HCT116 (cell line): Measurements from ENCODE around the gene FMN2. TPM values are rescaled to one million over a fixed set of nuclear protein-coding genes. Genes with fewer than 3 reads are reported as not detected.

Experiments
- ATAC-seq: fragments of 200-7000 bp; cut with Tn5 transposase; 2 replicates; pipeline ENCODE4 v1.9.1; 2020; ENCODE audit warnings: mild to moderate bottlenecking, moderate library complexity
- BruUV-seq: library from RNA; stranded (reverse); fragments of 400-500 nt; replicated peaks from 2 replicates; lab custom pipeline; 2021; lab: Mats Ljungman, UMichigan
- CTCF ChIA-PET: fragments of 300-600 bp; sonication (Branson Sonifier 250); formaldehyde crosslinking; loops from one replicate; lab custom pipeline; 2021; ENCODE audit warnings: antibody characterized with exemption; lab: Charles Lee
- POLR2A ChIA-PET: fragments of 300-600, 350-600 bp; sonication (Branson Sonifier 250); formaldehyde crosslinking; loops from one replicate; lab custom pipeline; 2021; ENCODE audit warnings: antibody characterized with exemption; lab: Charles Lee
- RAD21 ChIA-PET, 2 experiments: fragments of 300-600 bp; sonication (Branson Sonifier 250); formaldehyde crosslinking; loops; one replicate each; lab custom pipeline; 2023; ENCODE audit warnings: low total read pairs in 2 of 2; ENCODE audit not compliant: uncharacterized antibody in 2 of 2, unreplicated experiment in 2 of 2, low non-redundant PET in 1 of 2; lab: Charles Lee
- DNase-seq: peaks from one replicate; pipeline ENCODE4 v3.0.0-alpha.2; 2010; ENCODE audit warnings: low read depth, low spot score
- H2AFZ ChIP-seq: fragments of 200-600 bp; shearing (Covaris generic), sonication (generic); 2 replicates; pipeline ENCODE4 v1.6.1; 2017; ENCODE audit warnings: low read depth, mixed run types, mixed read lengths, antibody characterized with exemption, low read length; ENCODE audit not compliant: poor library complexity, severe bottlenecking
- H3K27ac ChIP-seq: 2 replicates; pipeline ENCODE4 v1.5.1; 2012; ENCODE audit warnings: low read depth, low read length
- H3K27me3 ChIP-seq: fragments of 200-600 bp; sonication (generic); 2 replicates; pipeline ENCODE4 v1.6.1; 2016; ENCODE audit warnings: mixed run types, low read length, mixed read lengths; ENCODE audit not compliant: insufficient read depth
- H3K36me3 ChIP-seq, 2 experiments: fragments of 200-500 bp in 1 of 2; fragments of 200-600 bp in 1 of 2; sonication (Bioruptor generic) in 1 of 2; sonication (generic) in 1 of 2; 2 replicates each; pipeline versions ENCODE4 v1.5.1 to v1.6.1; 2014 to 2016; ENCODE audit warnings: low read length in 2 of 2, inconsistent platforms in 1 of 2, mixed read lengths in 1 of 2, mixed run types in 1 of 2; ENCODE audit not compliant: insufficient read depth in 2 of 2, control insufficient read depth in 1 of 2
- H3K4me1 ChIP-seq, 2 experiments: fragments of 200-600 bp in 1 of 2; sonication (generic) in 1 of 2; 2 replicates each; pipeline versions ENCODE4 v1.5.1 to v1.6.1; 2012 to 2017; ENCODE audit warnings: low read length in 2 of 2, inconsistent platforms in 1 of 2, mild to moderate bottlenecking in 1 of 2, mixed read lengths in 1 of 2, mixed run types in 1 of 2, moderate library complexity in 1 of 2; ENCODE audit not compliant: insufficient read depth in 2 of 2, control insufficient read depth in 1 of 2
- H3K4me2 ChIP-seq: fragments of 200-600 bp; sonication (generic); 2 replicates; pipeline ENCODE4 v1.6.1; 2017; ENCODE audit warnings: mixed run types, low read length, mixed read lengths
- H3K4me3 ChIP-seq, 2 experiments: fragments of 200-600 bp in 1 of 2; sonication (generic) in 1 of 2; replicated peaks in 1 of 2; 2 replicates each; pipeline ENCODE4 v1.5.1; 2011 to 2016; ENCODE audit warnings: low read length in 2 of 2, control low read depth in 1 of 2, low read depth in 1 of 2, mild to moderate bottlenecking in 1 of 2, mixed read lengths in 1 of 2, mixed run types in 1 of 2
- H3K79me2 ChIP-seq: fragments of 200-600 bp; sonication (generic); 2 replicates; pipeline ENCODE4 v1.6.1; 2017; ENCODE audit warnings: mild to moderate bottlenecking, mixed run types, low read length, moderate library complexity, mixed read lengths; ENCODE audit not compliant: insufficient read depth
- H3K9ac ChIP-seq: fragments of 200-600 bp; sonication (generic); 2 replicates; pipeline ENCODE4 v1.6.1; 2016; ENCODE audit warnings: low read length, mixed read lengths
- H3K9me2 ChIP-seq: fragments of 200-600 bp; sonication (generic), shearing (Covaris generic); 2 replicates; pipeline ENCODE4 v1.6.1; 2017; ENCODE audit warnings: mixed run types, mild to moderate bottlenecking, moderate library complexity; ENCODE audit not compliant: insufficient read depth
- H3K9me3 ChIP-seq, 2 experiments: fragments of 200-500 bp in 1 of 2; fragments of 200-600 bp in 1 of 2; sonication (Bioruptor generic) in 1 of 2; sonication (generic) in 1 of 2; 2 replicates each; pipeline ENCODE4 v1.6.1; 2014 to 2017; ENCODE audit warnings: low read length in 2 of 2, mixed read lengths in 2 of 2, inconsistent platforms in 1 of 2, low read depth in 1 of 2, mild to moderate bottlenecking in 1 of 2, mixed run types in 1 of 2, moderate library complexity in 1 of 2; ENCODE audit not compliant: control insufficient read depth in 1 of 2, insufficient read depth in 1 of 2
- H4K20me1 ChIP-seq: fragments of 200-600 bp; sonication (generic), shearing (Covaris generic); 2 replicates; pipeline ENCODE4 v1.6.1; 2017; ENCODE audit warnings: mixed run types, mild to moderate bottlenecking, moderate library complexity; ENCODE audit not compliant: insufficient read depth
- CBX3 ChIP-seq: IDR thresholded peaks from 2 replicates; pipeline ENCODE4 v1.6.1; 2012; ENCODE audit warnings: low read depth
- CEBPB ChIP-seq: IDR thresholded peaks from 2 replicates; pipeline ENCODE4 v1.6.1; 2012; ENCODE audit warnings: low read depth
- CTCF ChIP-seq, 3 experiments: fragments of 200-600 bp in 1 of 3; sonication (generic) in 1 of 3; IDR thresholded peaks in 2 of 3; conservative IDR thresholded peaks in 1 of 3; 2 replicates each; pipeline ENCODE4 v1.5.1; 2012 to 2017; ENCODE audit warnings: low read depth in 2 of 3, low read length in 2 of 3, antibody characterized with exemption in 1 of 3, borderline replicate concordance in 1 of 3, control low read depth in 1 of 3, mild to moderate bottlenecking in 1 of 3, mixed read lengths in 1 of 3, mixed run types in 1 of 3, moderate library complexity in 1 of 3; ENCODE audit not compliant: insufficient read depth in 1 of 3
- EGR1 ChIP-seq: IDR thresholded peaks from 2 replicates; pipeline ENCODE4 v1.6.1; 2012; ENCODE audit warnings: low read depth
- ELF1 ChIP-seq: IDR thresholded peaks from 2 replicates; pipeline ENCODE4 v1.6.1; 2012; ENCODE audit warnings: low read depth, borderline replicate concordance
- EZH2 ChIP-seq: fragments of 200-600 bp; sonication (generic); IDR thresholded peaks from 2 replicates; pipeline ENCODE4 v1.6.1; 2017; ENCODE audit warnings: antibody characterized with exemption, mixed run types
- FOSL1 ChIP-seq: IDR thresholded peaks from 2 replicates; pipeline ENCODE4 v1.6.1; 2012; ENCODE audit warnings: low read depth
- JUND ChIP-seq: IDR thresholded peaks from 2 replicates; pipeline ENCODE4 v1.6.1; 2012
- MAX ChIP-seq: IDR thresholded peaks from 2 replicates; pipeline ENCODE4 v1.6.1; 2012
- POLR2A ChIP-seq: IDR thresholded peaks from 2 replicates; pipeline ENCODE4 v1.7.0; 2011; ENCODE audit warnings: borderline replicate concordance; ENCODE audit not compliant: insufficient read depth, insufficient read length; ENCODE audit errors: extremely low read depth
- POLR2AphosphoS5 ChIP-seq: IDR thresholded peaks from 2 replicates; pipeline ENCODE4 v1.6.1; 2011; ENCODE audit warnings: mild to moderate bottlenecking, low read depth, low read length, moderate library complexity
- RAD21 ChIP-seq: IDR thresholded peaks from 2 replicates; pipeline ENCODE4 v1.6.1; 2012; ENCODE audit warnings: low read depth, mild to moderate bottlenecking
- SIN3A ChIP-seq: IDR thresholded peaks from 2 replicates; pipeline ENCODE4 v1.6.1; 2012; ENCODE audit warnings: low read depth
- SRF ChIP-seq: IDR thresholded peaks from 2 replicates; pipeline ENCODE4 v1.6.1; 2012; ENCODE audit warnings: low read depth
- TCF7L2 ChIP-seq: IDR thresholded peaks from 2 replicates; pipeline ENCODE4 v1.7.0; 2011; ENCODE audit warnings: borderline replicate concordance, inconsistent platforms; ENCODE audit not compliant: insufficient read depth, insufficient read length; ENCODE audit errors: extremely low read depth
- YY1 ChIP-seq: IDR thresholded peaks from 2 replicates; pipeline ENCODE4 v1.6.1; 2011; ENCODE audit warnings: low read length, low read depth, moderate library complexity, mild to moderate bottlenecking; ENCODE audit not compliant: insufficient replicate concordance; ENCODE audit errors: extremely low read depth
- ZFX ChIP-seq: fragments of 450-650 bp; IDR thresholded peaks from 2 replicates; pipeline ENCODE4 v1.6.1; 2017
- ZNF274 ChIP-seq: fragments of 200-500 bp; sonication (Bioruptor generic); IDR thresholded peaks from 2 replicates; pipeline ENCODE4 v1.6.1; 2014; ENCODE audit warnings: mild to moderate bottlenecking, low read depth, low read length, inconsistent platforms
- intact Hi-C: fragments of 100-400 bp; cut with micrococcal nuclease; formaldehyde crosslinking; loops from 2 replicates; pipeline ENCODE4 v1.10.0; 2022
- total RNA-seq: library from RNA; stranded (reverse); gene quantifications from one replicate; pipeline ENCODE4 v1.2.1, GENCODE V29; 2021; ENCODE audit not compliant: unreplicated experiment

Gene FMN2
- total RNA-seq, 1 experiment from 2014 or later: not detected

- Histone ChIP-seq H3K9ac (no peak overlapping the region), H3K79me2 (no peaks in the 10 kb centered on the region), H3K4me2 (no peak overlapping the region), H3K36me3 (no peaks in the 10 kb centered on the region), H3K4me3 (no peak overlapping the region), H3K9me2 (no peaks in the 10 kb centered on the region), H3K27me3 (no peaks in the 10 kb centered on the region), H3K27ac (no peak overlapping the region), H4K20me1 (no peaks in the 10 kb centered on the region), H3K4me1 (no peaks in the 10 kb centered on the region), H2AFZ (no peak overlapping the region), H3K9me3 (peaks cover 5 to 7% of the 10 kb centered on the region in 2 experiments; a peak in 1 of 4 replicates)
- intact Hi-C loops: no loop called here
- ATAC-seq (no peak), DNase-seq (no peak)
- POLR2A ChIA-PET: no interaction called here
- BruUV-seq: no TSS peak
- TF ChIP-seq JUND (no peak), SIN3A (no peak), POLR2A (no peak), POLR2AphosphoS5 (no peak), TCF7L2 (no peak), YY1 (no peak), EZH2 (no peak), MAX (no peak), FOSL1 (no peak), EGR1 (no peak), ZFX (no peak), SRF (no peak), ZNF274 (no peak), ELF1 (no peak), CTCF (IDR thresholded peaks at IDR 0.05 in 2 of 3, conservative IDR thresholded peaks at IDR 0.05 in 1 of 3; ENCODE audit: borderline replicate concordance in 1 of 3, insufficient read depth in 1 of 3, low read depth in 2 of 3, low read length in 2 of 3) (no peak), CBX3 (no peak), RAD21 (no peak), CEBPB (no peak)
- RAD21 ChIA-PET: no interaction called here
- CTCF ChIA-PET: no interaction called here
These were observed 6.9 kb upstream of the FMN2 start for GRCh38 chr1:240084749-240085148.
